CD4-positive, alpha-beta T cell (primary cell): ENCODE measurements around the gene PPP1R14C. TPM values are rescaled to one million over a fixed set of nuclear protein-coding genes. Genes with fewer than 3 reads are reported as not detected.

ENCODE experiments used
- ATAC-seq: fragments of 200-7000 bp; cut with Tn5 transposase; one replicate; pipeline ENCODE4 v1.10.0; 2022; ENCODE audit warnings: mild to moderate bottlenecking; ENCODE audit not compliant: poor library complexity
- CTCF ChIA-PET: fragments of 350-600 bp; sonication (Branson Sonifier 250); formaldehyde crosslinking; loops from one replicate; lab custom pipeline; 2021; ENCODE audit warnings: antibody characterized with exemption, inconsistent platforms; lab: Charles Lee
- POLR2A ChIA-PET: fragments of 350-600 bp; sonication (Branson Sonifier 250); formaldehyde crosslinking; loops from one replicate; lab custom pipeline; 2021; ENCODE audit warnings: antibody characterized with exemption, inconsistent platforms; lab: Charles Lee
- DNase-seq, 14 experiments: peaks; one replicate each; pipeline ENCODE4 v3.0.0-alpha.2; 2013 to 2020; ENCODE audit warnings: mixed read lengths in 2 of 14
- H3K27ac ChIP-seq, 2 donors: one replicate each; pipeline versions ENCODE4 v1.5.1 to v1.7.0; 2013; ENCODE audit warnings: low read length in 2 of 2, low read depth in 1 of 2, mild to moderate bottlenecking in 1 of 2
- H3K27me3 ChIP-seq, 2 experiments: 1 replicate in 1 of 2; 2 replicates in 1 of 2; pipeline versions ENCODE4 v1.6.1 to v1.7.0; 2013; ENCODE audit warnings: low read length in 2 of 2, control low read depth in 1 of 2, mild to moderate bottlenecking in 1 of 2, moderate library complexity in 1 of 2; ENCODE audit not compliant: insufficient read depth in 2 of 2, control insufficient read depth in 1 of 2
- H3K36me3 ChIP-seq: one replicate; pipeline ENCODE4 v1.6.1; 2013; ENCODE audit warnings: low read length, control low read depth; ENCODE audit not compliant: insufficient read depth
- H3K4me1 ChIP-seq: one replicate; pipeline ENCODE4 v1.6.1; 2013; ENCODE audit warnings: low read length, control low read depth; ENCODE audit not compliant: insufficient read depth
- H3K4me3 ChIP-seq: one replicate; pipeline ENCODE4 v1.5.1; 2013; ENCODE audit warnings: mild to moderate bottlenecking, low read length, moderate library complexity
- H3K9me3 ChIP-seq, 2 experiments: 1 replicate in 1 of 2; 2 replicates in 1 of 2; pipeline versions ENCODE4 v1.6.1 to v1.7.0; 2013; ENCODE audit warnings: low read length in 2 of 2, mild to moderate bottlenecking in 2 of 2, control low read depth in 1 of 2, moderate library complexity in 1 of 2; ENCODE audit not compliant: control insufficient read depth in 1 of 2, insufficient read depth in 1 of 2
- H3K27ac Mint-ChIP-seq: one replicate; pipeline ENCODE4 v1.8.0; 2020; ENCODE audit warnings: mixed read lengths
- H3K27me3 Mint-ChIP-seq: one replicate; pipeline ENCODE4 v1.8.0; 2021; ENCODE audit warnings: mixed read lengths
- H3K36me3 Mint-ChIP-seq: one replicate; pipeline ENCODE4 v1.8.0; 2021; ENCODE audit warnings: low read depth, mixed read lengths
- H3K4me1 Mint-ChIP-seq: one replicate; pipeline ENCODE4 v1.8.0; 2021; ENCODE audit warnings: low read depth, mixed read lengths
- H3K4me3 Mint-ChIP-seq: one replicate; pipeline ENCODE4 v1.8.0; 2020; ENCODE audit warnings: mild to moderate bottlenecking, mixed read lengths
- H3K9me3 Mint-ChIP-seq: one replicate; pipeline ENCODE4 v1.8.0; 2020; ENCODE audit warnings: mixed read lengths
- CTCF ChIP-seq: fragments of 200-600 bp; IDR thresholded peaks from one replicate; pipeline ENCODE4 v1.8.0; 2022; ENCODE audit warnings: antibody characterized with exemption, mild to moderate bottlenecking
- intact Hi-C, 2 experiments: fragments of 100-400 bp; cut with DNase I in 1 of 2; cut with micrococcal nuclease in 1 of 2; formaldehyde crosslinking; loops; one replicate each; pipeline versions ENCODE4 v1.15.1 to v1.9.0; 2023 to 2025; cut with DNase I, micrococcal nuclease
- total RNA-seq, 174 experiments: library from RNA in 2 of 174; stranded (reverse) in 2 of 174; gene quantifications; one replicate each; pipeline ENCODE4 v1.2.3 and lab custom pipeline; 2021 to 2026

The PPP1R14C gene
- total RNA-seq, 2 experiments from 2014 or later = not detected

GRCh38 chr6:150143516-150144293 is 861 bp downstream of the PPP1R14C start:
- no peaks in the 10 kb centered on the region for H3K36me3 Mint-ChIP-seq
- no peak for TF ChIP-seq CTCF
- peaks cover 82% of the 10 kb centered on the region for H3K27me3 Mint-ChIP-seq
- intact Hi-C loops = no loop called here
- H3K27ac ChIP-seq = no peak overlapping the region
- peaks cover 29 to 65% of the 10 kb centered on the region in 2 experiments for H3K27me3 ChIP-seq
- H3K4me1 ChIP-seq = peaks cover 16% of the 10 kb centered on the region
- ATAC-seq (no peak), DNase-seq (no peak)
- H3K9me3 Mint-ChIP-seq = no peaks in the 10 kb centered on the region
- H3K36me3 ChIP-seq = no peaks in the 10 kb centered on the region
- H3K27ac Mint-ChIP-seq = no peak overlapping the region
- ChIA-PET POLR2A (no interaction called here), CTCF (no interaction called here)
- peak overlapping the region; percentile 30 for H3K4me3 ChIP-seq
- peaks cover 12% of the 10 kb centered on the region for H3K4me1 Mint-ChIP-seq
- H3K4me3 Mint-ChIP-seq = no peak overlapping the region
- H3K9me3 ChIP-seq = peaks cover 0 to 12% of the 10 kb centered on the region in 2 experiments

GRCh38 chr6:150144294-150144868 is 1.5 kb downstream of the PPP1R14C start:
- DNase-seq = no peak
- peaks cover 16% of the 10 kb centered on the region for H3K4me1 ChIP-seq
- ChIA-PET CTCF (no interaction called here), POLR2A (no interaction called here)
- TF ChIP-seq CTCF = no peak
- H3K9me3 ChIP-seq = peaks cover 0 to 12% of the 10 kb centered on the region in 2 experiments
- peaks cover 12% of the 10 kb centered on the region for H3K4me1 Mint-ChIP-seq
- intact Hi-C loops = no loop called here
- H3K27me3 ChIP-seq = peaks cover 29 to 60% of the 10 kb centered on the region in 2 experiments
- no peak for ATAC-seq
- H3K27me3 Mint-ChIP-seq = peaks cover 82% of the 10 kb centered on the region
- H3K27ac ChIP-seq = no peak overlapping the region
- H3K36me3 Mint-ChIP-seq = no peaks in the 10 kb centered on the region
- no peak overlapping the region for H3K27ac Mint-ChIP-seq
- no peaks in the 10 kb centered on the region for H3K9me3 Mint-ChIP-seq
- no peaks in the 10 kb centered on the region for H3K36me3 ChIP-seq
- no peak overlapping the region for H3K4me3 ChIP-seq
- H3K4me3 Mint-ChIP-seq = no peak overlapping the region

- Mint-ChIP-seq H3K27ac (no peak overlapping the region), H3K36me3 (no peaks in the 10 kb centered on the region), H3K4me3 (no peak overlapping the region), H3K27me3 (peaks cover 82% of the 10 kb centered on the region), H3K9me3 (no peaks in the 10 kb centered on the region), H3K4me1 (peaks cover 12% of the 10 kb centered on the region)
- Histone ChIP-seq H3K27me3 (peaks cover 31 to 52% of the 10 kb centered on the region in 2 experiments), H3K9me3 (peaks cover 0 to 12% of the 10 kb centered on the region in 2 experiments), H3K4me1 (peaks cover 16% of the 10 kb centered on the region), H3K27ac (no peak overlapping the region), H3K36me3 (no peaks in the 10 kb centered on the region), H3K4me3 (no peak overlapping the region)
- DNase-seq (no peak), ATAC-seq (no peak)
- POLR2A ChIA-PET = no interaction called here
- intact Hi-C loops = no loop called here
- no peak for TF ChIP-seq CTCF
- CTCF ChIA-PET = interaction anchor here (1.4 kb wide), 1 partner anchor 11 kb away, joined by 3 read pairs; no protein-coding TSS in a partner anchor
These were observed 2.6 kb downstream of the PPP1R14C start for GRCh38 chr6:150145427-150145826.
